Astrocyte (in vitro differentiated cells and primary cell): Measurements from ENCODE around the gene SF3B3.

ENCODE experiments used
- CTCF ChIP-seq: IDR thresholded peaks from 2 replicates; pipeline ENCODE4 v1.5.1; 2011; ENCODE audit warnings: low read depth, mild to moderate bottlenecking, inconsistent platforms, low read length, moderate library complexity; ENCODE audit not compliant: insufficient read depth
- EZH2 ChIP-seq: IDR thresholded peaks from 2 replicates; pipeline ENCODE4 v1.6.1; 2012; ENCODE audit warnings: mild to moderate bottlenecking, low read length, inconsistent platforms; ENCODE audit not compliant: insufficient read depth

- TF ChIP-seq CTCF, result no peak
- TF ChIP-seq EZH2, result no peak
Measured at GRCh38 chr16:70478912-70479341, 44.7 kb upstream of the SF3B3 start.
